MM.1S (cell line): ENCODE data around the gene SNX8.

Experiments
- EZH2 ChIP-seq: fragments of 300-600 bp; sonication (generic); optimal IDR thresholded peaks from 2 replicates; pipeline ENCODE3; 2017; ENCODE audit warnings: low read depth, mild to moderate bottlenecking, antibody characterized with exemption, low read length, mixed read lengths
- EZH2phosphoT487 ChIP-seq: fragments of 300-600 bp; sonication (generic); IDR thresholded peaks from 2 replicates; pipeline ENCODE4 v1.6.1; 2018; ENCODE audit warnings: antibody characterized with exemption, low read length
- TF ChIP-seq, protein P1 (sequence below): fragments of 300-600 bp; sonication (generic); IDR thresholded peaks from 2 replicates; pipeline ENCODE4 v1.5.1; 2016; ENCODE audit warnings: antibody characterized with exemption, low read length, mixed read lengths

DNA sequence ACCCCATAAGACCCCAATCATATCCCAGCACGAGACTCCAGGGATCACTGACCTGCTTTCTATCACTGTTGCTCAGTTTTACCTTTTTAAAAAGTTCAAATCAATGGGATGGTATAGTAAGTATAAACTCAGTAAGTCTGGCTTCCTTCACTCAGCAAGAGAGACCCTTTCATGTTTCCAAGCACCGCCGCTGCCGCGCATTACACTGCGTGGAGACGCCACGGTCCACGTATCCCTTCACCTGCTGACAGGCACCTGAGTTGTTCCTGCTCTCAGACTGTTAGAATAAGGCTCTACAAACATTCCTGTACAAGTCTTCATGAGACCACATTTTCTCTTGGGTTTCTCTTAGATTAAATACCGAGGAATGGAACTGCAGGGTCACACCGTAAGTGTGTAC, 109.8 kb downstream of the SNX8 start:
- TF ChIP-seq, protein P1, sequence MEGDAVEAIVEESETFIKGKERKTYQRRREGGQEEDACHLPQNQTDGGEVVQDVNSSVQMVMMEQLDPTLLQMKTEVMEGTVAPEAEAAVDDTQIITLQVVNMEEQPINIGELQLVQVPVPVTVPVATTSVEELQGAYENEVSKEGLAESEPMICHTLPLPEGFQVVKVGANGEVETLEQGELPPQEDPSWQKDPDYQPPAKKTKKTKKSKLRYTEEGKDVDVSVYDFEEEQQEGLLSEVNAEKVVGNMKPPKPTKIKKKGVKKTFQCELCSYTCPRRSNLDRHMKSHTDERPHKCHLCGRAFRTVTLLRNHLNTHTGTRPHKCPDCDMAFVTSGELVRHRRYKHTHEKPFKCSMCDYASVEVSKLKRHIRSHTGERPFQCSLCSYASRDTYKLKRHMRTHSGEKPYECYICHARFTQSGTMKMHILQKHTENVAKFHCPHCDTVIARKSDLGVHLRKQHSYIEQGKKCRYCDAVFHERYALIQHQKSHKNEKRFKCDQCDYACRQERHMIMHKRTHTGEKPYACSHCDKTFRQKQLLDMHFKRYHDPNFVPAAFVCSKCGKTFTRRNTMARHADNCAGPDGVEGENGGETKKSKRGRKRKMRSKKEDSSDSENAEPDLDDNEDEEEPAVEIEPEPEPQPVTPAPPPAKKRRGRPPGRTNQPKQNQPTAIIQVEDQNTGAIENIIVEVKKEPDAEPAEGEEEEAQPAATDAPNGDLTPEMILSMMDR: no peak
- TF ChIP-seq EZH2: no peak
- TF ChIP-seq EZH2phosphoT487: no peak
